H9 (cell line): ENCODE data around the gene APOA1. TPM values are rescaled to one million over a fixed set of nuclear protein-coding genes. Genes with fewer than 3 reads are reported as not detected.

Source experiments
- DNase-seq: peaks from one replicate; pipeline ENCODE4 v3.0.0-alpha.2; 2017
- H2AFZ ChIP-seq: one replicate; pipeline ENCODE4 v1.6.1; 2013; ENCODE audit warnings: mild to moderate bottlenecking, low read length, control low read depth, moderate library complexity
- H2AK5ac ChIP-seq: 2 replicates; pipeline ENCODE4 v1.6.1; 2013; ENCODE audit warnings: low read length, control low read depth, mixed read lengths; ENCODE audit not compliant: insufficient read length
- H2BK120ac ChIP-seq: one replicate; pipeline ENCODE4 v1.6.1; 2013; ENCODE audit warnings: low read depth, mild to moderate bottlenecking, low read length, control low read depth, inconsistent platforms; ENCODE audit not compliant: poor library complexity, severe bottlenecking
- H2BK12ac ChIP-seq: 2 replicates; pipeline ENCODE4 v1.6.1; 2013; ENCODE audit warnings: low read length, control low read depth, mixed read lengths, low read depth; ENCODE audit not compliant: insufficient read length
- H2BK15ac ChIP-seq: 2 replicates; pipeline ENCODE4 v1.6.1; 2013; ENCODE audit warnings: low read depth, low read length, control low read depth
- H2BK20ac ChIP-seq: one replicate; pipeline ENCODE4 v1.6.1; 2013; ENCODE audit warnings: low read depth, mild to moderate bottlenecking, low read length, control low read depth, inconsistent platforms; ENCODE audit not compliant: poor library complexity, severe bottlenecking
- H2BK5ac ChIP-seq: 2 replicates; pipeline ENCODE4 v1.6.1; 2013; ENCODE audit warnings: low read length, control low read depth, mixed read lengths; ENCODE audit not compliant: insufficient read length
- H3K14ac ChIP-seq: 2 replicates; pipeline ENCODE4 v1.6.1; 2013; ENCODE audit warnings: low read length, control low read depth; ENCODE audit not compliant: insufficient read depth
- H3K18ac ChIP-seq: 2 replicates; pipeline ENCODE4 v1.6.1; 2013; ENCODE audit warnings: low read depth, mild to moderate bottlenecking, mixed read lengths, low read length, control low read depth; ENCODE audit not compliant: insufficient read length
- H3K23ac ChIP-seq: 2 replicates; pipeline ENCODE4 v1.6.1; 2013; ENCODE audit warnings: low read length, control low read depth, mixed read lengths, low read depth; ENCODE audit not compliant: insufficient read length
- H3K23me2 ChIP-seq: 2 replicates; pipeline ENCODE4 v1.6.1; 2013; ENCODE audit warnings: low read depth, mild to moderate bottlenecking, mixed read lengths, low read length, control low read depth; ENCODE audit not compliant: insufficient read length, poor library complexity, severe bottlenecking
- H3K27ac ChIP-seq: 2 replicates; pipeline ENCODE4 v1.5.1; 2013; ENCODE audit warnings: low read length, control low read depth, mixed read lengths, low read depth; ENCODE audit not compliant: insufficient read length
- H3K27me3 ChIP-seq: 2 replicates; pipeline ENCODE4 v1.6.1; 2013; ENCODE audit warnings: low read length, control low read depth, inconsistent platforms; ENCODE audit not compliant: insufficient read depth
- H3K4ac ChIP-seq: 2 replicates; pipeline ENCODE4 v1.6.1; 2013; ENCODE audit warnings: low read depth, mild to moderate bottlenecking, control low read depth, inconsistent platforms, low read length, moderate library complexity
- H3K4me1 ChIP-seq: 2 replicates; pipeline ENCODE4 v1.6.1; 2013; ENCODE audit warnings: low read length, control low read depth, inconsistent platforms; ENCODE audit not compliant: insufficient read depth
- H3K4me2 ChIP-seq: 2 replicates; pipeline ENCODE4 v1.6.1; 2013; ENCODE audit warnings: low read length, control low read depth, mixed read lengths; ENCODE audit not compliant: insufficient read length, insufficient read depth
- H3K56ac ChIP-seq: 2 replicates; pipeline ENCODE4 v1.6.1; 2013; ENCODE audit warnings: low read depth, mild to moderate bottlenecking, mixed read lengths, low read length, control low read depth; ENCODE audit not compliant: insufficient read length
- H3K79me1 ChIP-seq: 2 replicates; pipeline ENCODE4 v1.6.1; 2013; ENCODE audit warnings: low read depth, mild to moderate bottlenecking, moderate library complexity, low read length, control low read depth, inconsistent platforms; ENCODE audit not compliant: insufficient read depth, poor library complexity, severe bottlenecking
- H3K79me2 ChIP-seq: 2 replicates; pipeline ENCODE4 v1.6.1; 2013; ENCODE audit warnings: low read length, control low read depth, inconsistent platforms; ENCODE audit not compliant: insufficient read depth
- H3K9ac ChIP-seq: 2 replicates; pipeline ENCODE4 v1.6.1; 2013; ENCODE audit warnings: low read length, control low read depth, mixed read lengths; ENCODE audit not compliant: insufficient read length; ENCODE audit errors: extremely low read depth
- H3K9me3 ChIP-seq: one replicate; pipeline ENCODE4 v1.6.1; 2013; ENCODE audit warnings: low read depth, low read length, inconsistent platforms; ENCODE audit not compliant: control insufficient read depth
- H3T11ph ChIP-seq: one replicate; pipeline ENCODE4 v1.6.1; 2013; ENCODE audit warnings: mild to moderate bottlenecking, low read length, control low read depth, inconsistent platforms
- H4K20me1 ChIP-seq: one replicate; pipeline ENCODE4 v1.6.1; 2013; ENCODE audit not compliant: control insufficient read depth, insufficient read length, insufficient read depth
- H4K5ac ChIP-seq: 2 replicates; pipeline ENCODE4 v1.6.1; 2013; ENCODE audit warnings: low read depth, mild to moderate bottlenecking, mixed read lengths, low read length, control low read depth; ENCODE audit not compliant: insufficient read length
- H4K8ac ChIP-seq: replicated peaks from 2 replicates; pipeline ENCODE4 v1.6.1; 2013; ENCODE audit warnings: low read length, control low read depth, mixed read lengths, low read depth; ENCODE audit not compliant: insufficient read length
- H4K91ac ChIP-seq: 2 replicates; pipeline ENCODE4 v1.6.1; 2013; ENCODE audit warnings: low read depth, mild to moderate bottlenecking, moderate library complexity, mixed read lengths, low read length, control low read depth; ENCODE audit not compliant: insufficient read length
- H3K27ac Mint-ChIP-seq, 3 experiments: 2 replicates in 2 of 3; 3 replicates in 1 of 3; pipeline ENCODE4 v1.8.0; 2020 to 2021; ENCODE audit warnings: mixed read lengths in 3 of 3, mild to moderate bottlenecking in 1 of 3, moderate library complexity in 1 of 3
- H3K27me3 Mint-ChIP-seq: 2 replicates; pipeline ENCODE4 v1.8.0; 2021; ENCODE audit warnings: low read depth, mild to moderate bottlenecking, moderate library complexity, mixed read lengths
- H3K36me3 Mint-ChIP-seq, 3 experiments: 2 replicates in 2 of 3; 3 replicates in 1 of 3; pipeline ENCODE4 v1.8.0; 2020 to 2021; ENCODE audit warnings: low read depth in 3 of 3, mixed read lengths in 3 of 3; ENCODE audit not compliant: insufficient read depth in 1 of 3
- H3K4me1 Mint-ChIP-seq, 2 experiments: 2 replicates each; pipeline ENCODE4 v1.8.0; 2020; ENCODE audit warnings: mixed read lengths in 2 of 2
- H3K4me3 Mint-ChIP-seq, 2 experiments: 2 replicates in 1 of 2; 3 replicates in 1 of 2; pipeline ENCODE4 v1.8.0; 2020 to 2021; ENCODE audit warnings: mild to moderate bottlenecking in 2 of 2, mixed read lengths in 2 of 2, moderate library complexity in 1 of 2
- H3K9me3 Mint-ChIP-seq, 2 experiments: 2 replicates in 1 of 2; 3 replicates in 1 of 2; pipeline ENCODE4 v1.8.0; 2020; ENCODE audit warnings: mild to moderate bottlenecking in 2 of 2, mixed read lengths in 2 of 2, moderate library complexity in 1 of 2
- CTCF ChIP-seq: fragments of 200-600 bp; sonication (generic); conservative IDR thresholded peaks from 3 replicates; pipeline ENCODE4 v1.8.0; 2021; ENCODE audit warnings: antibody characterized with exemption, mild to moderate bottlenecking
- whole genome bisulfite sequencing: extraction: QIAGEN DNeasy Blood & Tissue Kit; methylation state at CpG from one replicate; pipeline ENCODE4 v1.1.7; 2013; ENCODE audit warnings: missing lambda C conversion rate, low lambda C conversion rate, mixed read lengths; ENCODE audit not compliant: insufficient read length; ENCODE audit errors: extremely low coverage; 5-methylcytosine and 5-hydroxymethylcytosine counted together
- total RNA-seq: library from RNA; stranded (reverse); gene quantifications from 2 replicates; pipeline ENCODE4 v1.2.1, GENCODE V29; 2021

APOA1 gene
- total RNA-seq, 1 experiment from 2014 or later = 0.68 TPM

DNA sequence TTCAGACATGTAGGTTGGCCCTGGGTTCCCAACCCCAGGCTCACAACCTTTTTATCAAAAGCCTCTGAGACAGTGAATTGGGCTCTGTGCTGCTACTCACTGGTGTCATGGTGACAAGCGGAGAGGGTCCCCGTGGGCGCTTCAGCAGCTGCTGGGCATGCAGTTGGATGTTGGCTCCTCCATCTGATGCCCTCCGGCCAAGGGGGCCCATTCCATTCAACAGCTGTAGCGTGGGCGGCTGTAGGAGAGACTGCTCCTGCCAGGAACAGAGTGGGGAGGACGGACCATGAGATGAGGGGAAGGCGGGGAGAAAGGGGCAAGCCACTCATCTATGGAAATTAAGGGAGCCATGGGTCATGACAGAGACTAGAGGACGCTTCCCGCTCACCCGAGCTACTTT lies 36.0 kb upstream of the APOA1 start:
- H2AK5ac ChIP-seq = no peak overlapping the region
- H3T11ph ChIP-seq = no peak overlapping the region
- no peak overlapping the region for H3K4ac ChIP-seq
- no peaks in the 10 kb centered on the region for H3K79me2 ChIP-seq
- H3K4me2 ChIP-seq = no peak overlapping the region
- no peak overlapping the region for H3K27ac ChIP-seq
- H3K18ac ChIP-seq = no peak overlapping the region
- H2BK12ac ChIP-seq = no peak overlapping the region
- no peak overlapping the region for H2BK120ac ChIP-seq
- DNase-seq = no peak
- H3K23ac ChIP-seq = no peak overlapping the region
- no peak overlapping the region for H2BK15ac ChIP-seq
- H4K91ac ChIP-seq = no peak overlapping the region
- no peak overlapping the region for H4K8ac ChIP-seq
- peaks cover 2% of the 10 kb centered on the region for H4K20me1 ChIP-seq
- H3K23me2 ChIP-seq = no peaks in the 10 kb centered on the region
- Mint-ChIP-seq H3K36me3 (peaks cover 11 to 56% (median 53%) of the 10 kb centered on the region in 3 experiments), H3K9me3 (no peaks in the 10 kb centered on the region), H3K4me3 (no peak overlapping the region), H3K27me3 (no peaks in the 10 kb centered on the region), H3K4me1 (0 out of 4 replicates have a peak, but pooled peaks cover 0 to 4% of the 10 kb centered on the region in 2 experiments), H3K27ac (no peak overlapping the region)
- no CpG with 5 or more reads among the region's 11 CpGs for WGBS
- H3K9ac ChIP-seq = no peak overlapping the region
- H3K79me1 ChIP-seq = no peaks in the 10 kb centered on the region
- H4K5ac ChIP-seq = no peak overlapping the region
- no peak overlapping the region for H2AFZ ChIP-seq
- no peak overlapping the region for H3K14ac ChIP-seq
- no peak overlapping the region for H2BK5ac ChIP-seq
- TF ChIP-seq CTCF = no peak
- H3K27me3 ChIP-seq = no peaks in the 10 kb centered on the region
- H2BK20ac ChIP-seq = no peak overlapping the region
- H3K4me1 ChIP-seq = no peaks in the 10 kb centered on the region
- H3K56ac ChIP-seq = no peak overlapping the region
- no peaks in the 10 kb centered on the region for H3K9me3 ChIP-seq
